GM21447 (cell line): Measurements from ENCODE around the gene PDP2.
"Not testable (repeated sequence)": the region's sequence is repeated elsewhere in the genome, so short reads cannot be mapped to it uniquely, and the experiment has no call there.

Experiments
- ATAC-seq: cut with Tn5 transposase; IDR thresholded peaks from one replicate; pipeline ENCODE4 v1.9.1; 2021; ENCODE audit not compliant: unreplicated experiment

The PDP2 gene

GRCh38 chr16:66851166-66851964 lies 28.9 kb upstream of the PDP2 start:
- ATAC-seq, result no peak

DNA sequence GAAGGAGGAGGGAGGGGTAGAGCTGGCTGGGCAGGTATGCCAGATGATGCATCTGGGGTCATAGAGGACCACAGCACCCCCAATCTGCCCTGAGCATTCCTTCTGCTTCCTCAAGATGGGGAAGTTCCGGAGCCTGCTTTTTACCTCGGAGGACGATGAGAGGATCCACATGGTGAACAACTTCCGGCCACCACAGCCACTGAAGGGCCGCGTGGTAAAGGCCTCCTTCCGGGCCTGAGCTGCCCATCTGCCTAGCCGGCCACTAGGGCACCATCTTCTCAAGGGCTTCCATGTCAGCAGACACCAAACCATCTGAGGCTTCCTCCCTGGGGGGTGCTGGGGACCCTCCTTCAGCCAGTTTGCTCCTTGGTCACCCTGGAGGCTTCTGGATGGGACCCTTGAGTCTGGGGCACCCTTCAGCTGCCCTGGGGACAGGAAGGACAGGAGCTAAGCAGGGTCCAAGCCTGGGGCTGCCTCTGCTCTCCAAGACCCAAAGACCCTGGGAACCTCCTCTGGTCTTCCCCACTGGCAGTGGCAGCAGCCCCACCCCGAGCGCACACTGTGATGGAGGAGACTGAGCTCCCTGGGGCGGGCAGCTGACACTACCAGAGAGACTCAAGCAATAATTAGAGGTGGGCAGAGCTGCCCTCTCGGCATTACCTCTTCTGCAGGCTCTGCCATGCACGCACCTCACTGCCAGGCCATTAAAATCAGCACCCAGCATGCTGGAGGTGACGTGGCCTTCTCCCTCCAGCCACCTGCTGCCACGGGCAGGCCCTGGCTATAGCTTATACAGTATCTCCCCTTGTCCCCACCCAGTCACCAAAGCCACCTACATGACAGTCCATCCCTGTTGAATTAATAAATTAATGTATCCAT lies 26.8 kb upstream of the PDP2 start:
- ATAC-seq, result no peak

GRCh38 chr16:66856184-66856730 lies 24.1 kb upstream of the PDP2 start:
- no peak for ATAC-seq

GRCh38 chr16:66856801-66857200 lies 23.5 kb upstream of the PDP2 start:
- no peak for ATAC-seq

DNA sequence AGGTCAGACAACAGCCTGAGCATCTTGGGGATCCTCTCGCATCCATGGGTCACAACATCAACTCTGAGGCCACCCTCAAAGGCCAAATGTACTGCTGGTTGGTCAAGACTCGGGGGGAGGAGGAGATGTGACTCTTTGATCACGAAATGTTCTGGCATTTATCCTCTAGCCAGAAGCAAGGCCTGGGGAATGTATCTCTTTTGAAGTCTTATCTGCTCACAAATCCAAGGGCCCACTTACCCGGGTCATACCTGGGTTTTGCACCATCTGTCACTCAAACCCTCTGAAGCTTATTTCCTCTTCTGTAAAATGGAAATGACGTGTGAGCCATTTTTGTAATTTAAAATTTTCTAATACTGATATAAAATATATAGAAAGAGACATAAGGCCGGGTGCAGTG lies 22.9 kb upstream of the PDP2 start:
- no peak for ATAC-seq

DNA sequence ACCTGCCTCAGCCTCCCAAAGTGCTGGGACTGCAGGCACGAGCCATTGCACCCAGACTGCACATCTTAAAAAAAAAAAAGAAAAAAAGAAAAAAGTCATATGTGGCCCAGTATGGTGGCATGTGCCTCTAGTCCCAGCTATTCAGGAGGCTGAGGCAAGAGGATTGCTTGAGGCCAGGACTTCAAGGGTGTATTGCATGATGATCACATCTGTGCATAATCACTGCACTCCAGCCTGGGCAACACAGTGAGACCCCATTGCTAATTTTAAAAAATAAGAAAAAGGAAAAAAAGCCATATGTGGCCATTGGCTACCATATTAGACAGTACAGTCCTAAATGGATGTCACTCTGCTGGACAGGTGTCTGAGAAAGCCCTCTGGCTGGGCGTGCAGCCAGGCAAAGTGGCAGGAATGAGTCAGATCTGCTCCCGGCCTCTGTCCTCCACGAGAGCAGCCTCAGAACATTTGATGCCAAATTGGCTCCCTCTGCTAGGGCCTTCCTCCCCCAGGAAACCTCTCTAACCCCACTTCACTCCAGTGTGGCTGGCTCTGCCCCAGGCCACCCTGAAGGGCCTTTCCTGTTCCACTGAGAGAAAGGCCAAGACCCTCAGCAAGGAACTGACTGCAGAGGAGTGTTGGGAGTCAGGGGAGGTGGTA lies 21.4 kb upstream of the PDP2 start:
- ATAC-seq, result peak; percentile 80

DNA sequence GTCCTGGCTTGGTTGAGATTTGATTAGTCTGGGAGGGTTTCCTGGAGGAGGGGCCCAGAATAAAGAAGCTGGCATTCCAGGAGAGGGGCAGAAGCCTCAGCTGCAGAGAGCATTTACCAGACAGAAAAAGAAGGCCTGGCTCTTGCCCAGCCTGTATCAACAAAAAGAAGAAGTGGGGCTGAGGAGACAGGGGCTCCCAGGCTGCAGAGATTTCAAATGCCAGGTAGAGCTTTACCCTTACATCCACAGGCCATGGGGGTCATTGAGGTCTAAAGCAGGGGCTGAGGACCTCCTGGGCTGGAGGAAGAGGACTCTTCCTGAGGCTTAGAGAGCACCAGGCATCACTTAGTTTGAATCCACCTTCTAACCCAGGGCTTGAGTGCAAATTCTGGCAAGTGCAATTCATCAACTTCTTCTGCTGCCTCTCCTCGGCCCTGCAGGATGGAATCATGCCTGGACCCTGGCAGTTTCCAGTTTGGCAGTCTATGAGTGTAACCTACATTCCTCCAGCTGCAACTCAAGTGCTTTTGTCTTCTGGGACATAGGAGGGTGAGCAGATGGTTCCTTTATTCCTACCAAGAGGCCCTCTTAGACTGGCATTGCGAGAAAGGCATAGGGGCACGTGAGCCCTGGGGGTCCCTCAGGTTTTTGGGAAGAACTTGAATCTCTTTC lies 20.8 kb upstream of the PDP2 start:
- ATAC-seq, result no peak

GRCh38 chr16:66862023-66862520 lies 18.2 kb upstream of the PDP2 start:
- ATAC-seq, result no peak

DNA sequence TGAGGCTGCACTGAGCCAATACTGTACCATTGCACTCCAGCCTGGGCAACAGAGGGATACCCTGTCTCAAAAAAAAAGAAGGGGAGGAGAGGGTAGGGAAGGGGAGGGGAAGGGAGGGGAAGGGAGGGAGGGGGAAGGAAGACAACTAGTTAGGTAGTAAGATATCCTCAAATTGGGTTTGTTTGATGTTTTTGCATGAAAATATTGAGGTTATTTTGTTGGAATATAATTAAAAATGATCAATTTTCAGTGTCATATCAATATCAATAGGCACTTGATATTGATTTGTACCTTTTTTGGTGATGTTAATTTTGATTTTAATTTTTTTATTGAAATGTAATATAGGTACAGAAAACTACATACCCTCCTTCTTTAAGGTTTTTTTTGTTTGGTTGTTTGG lies 16.6 kb upstream of the PDP2 start:
- ATAC-seq, result no peak

GRCh38 chr16:66869424-66869823 lies 10.9 kb upstream of the PDP2 start:
- no peak for ATAC-seq

GRCh38 chr16:66871363-66871762 lies 9.0 kb upstream of the PDP2 start:
- ATAC-seq, result not testable (repeated sequence)

DNA sequence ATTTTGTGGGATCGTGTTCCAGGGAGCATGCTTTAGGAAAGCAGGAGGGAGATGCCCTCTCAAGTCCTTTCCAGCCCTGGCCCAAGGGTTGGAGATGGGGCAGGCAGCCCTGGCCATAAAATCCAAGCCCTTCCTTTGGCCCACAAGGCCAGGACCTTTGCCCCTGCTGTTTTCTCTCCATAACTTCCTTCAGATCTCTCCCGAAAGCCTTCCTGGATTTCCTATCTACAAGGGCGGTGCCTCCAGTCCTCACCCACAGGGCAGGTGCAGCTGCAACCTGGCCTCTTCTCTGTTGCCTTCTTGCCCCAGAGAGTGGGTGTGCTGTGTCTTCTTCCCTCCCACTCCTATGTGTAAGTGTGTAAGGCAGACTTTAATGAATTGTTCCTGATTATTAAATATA lies 8.5 kb upstream of the PDP2 start:
- no peak for ATAC-seq

DNA sequence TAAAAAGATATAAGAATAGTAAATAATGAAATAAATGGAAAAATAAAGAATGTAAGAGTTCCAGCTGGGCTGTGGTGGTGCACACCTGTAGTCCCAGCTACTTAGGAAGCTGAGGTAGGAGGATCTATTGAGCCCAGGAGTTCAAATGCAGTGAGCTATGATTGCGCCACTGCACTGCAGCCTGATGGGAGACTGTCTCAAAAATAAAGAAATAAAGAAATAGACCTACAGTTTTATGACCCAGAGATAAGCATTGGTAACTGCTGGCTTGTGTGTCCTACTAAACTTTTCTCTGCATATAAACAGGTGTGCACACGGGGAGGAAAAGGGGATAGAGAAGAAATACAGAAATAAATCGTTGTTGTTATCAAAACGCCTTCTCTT lies 7.8 kb upstream of the PDP2 start:
- no peak for ATAC-seq

GRCh38 chr16:66872943-66873684 lies 7.2 kb upstream of the PDP2 start:
- peak; percentile 77 for ATAC-seq

- no peak for ATAC-seq
These were observed 6.6 kb upstream of the PDP2 start for GRCh38 chr16:66873685-66874055.

GRCh38 chr16:66874079-66874775 lies 6.1 kb upstream of the PDP2 start:
- ATAC-seq, result no peak

DNA sequence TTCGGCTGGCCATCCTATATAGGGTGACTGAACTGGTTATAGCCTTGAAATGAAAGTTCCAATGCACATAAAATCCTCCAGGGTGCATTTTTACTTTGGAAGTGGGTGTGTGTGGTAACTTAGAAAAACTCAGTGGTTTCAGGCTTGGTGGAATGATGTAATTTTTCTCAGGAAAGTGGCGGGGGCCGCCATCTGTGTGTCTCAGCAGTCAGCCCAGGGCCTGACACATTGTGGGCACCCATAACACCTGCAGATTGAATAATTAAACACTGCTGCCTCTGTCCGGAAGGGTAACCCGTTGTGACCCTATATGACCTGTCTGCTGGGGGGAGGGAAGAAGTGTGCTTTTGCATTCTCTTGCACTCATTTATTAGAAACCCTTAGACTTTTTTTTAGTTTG lies 2.2 kb upstream of the PDP2 start:
- ATAC-seq, result no peak

- ATAC-seq, result peak; percentile 14
These were observed 701 bp downstream of the PDP2 start for GRCh38 chr16:66881014-66881417.

GRCh38 chr16:66881560-66881959 lies 1.2 kb downstream of the PDP2 start:
- ATAC-seq, result no peak
